Keratinocyte (primary cell): ENCODE measurements around the gene ZNF30. TPM values are rescaled to one million over a fixed set of nuclear protein-coding genes. Genes with fewer than 3 reads are reported as not detected.
"Not testable (repeated sequence)": the region's sequence is repeated elsewhere in the genome, so short reads cannot be mapped to it uniquely, and the experiment has no call there.

Experiments
- DNase-seq: peaks from one replicate; pipeline ENCODE4 v3.0.0-alpha.2; 2011; ENCODE audit warnings: low read depth, missing footprints, low spot score
- FAIRE-seq: peaks from 2 replicates; lab custom pipeline; 2011; peaks lifted over from hg19 to GRCh38; lab: Jason Lieb, UNC
- H2AFZ ChIP-seq: 2 replicates; pipeline ENCODE4 v1.6.0; 2012; ENCODE audit warnings: low read length, control low read depth, inconsistent platforms; ENCODE audit not compliant: control insufficient read depth
- H3K27ac ChIP-seq: 2 replicates; pipeline ENCODE4 v1.5.1; 2011; ENCODE audit warnings: low read length; ENCODE audit not compliant: control insufficient read depth, insufficient read depth
- H3K27me3 ChIP-seq: 3 replicates; pipeline ENCODE4 v1.6.0; 2011; ENCODE audit warnings: low read length; ENCODE audit not compliant: control insufficient read depth, insufficient read depth; ENCODE audit errors: extremely low read depth
- H3K36me3 ChIP-seq, 2 experiments: 2 replicates in 1 of 2; 3 replicates in 1 of 2; pipeline ENCODE4 v1.5.1; 2011; ENCODE audit warnings: low read length in 2 of 2, mild to moderate bottlenecking in 1 of 2; ENCODE audit not compliant: control insufficient read depth in 2 of 2, insufficient read depth in 2 of 2; ENCODE audit errors: extremely low read depth in 1 of 2
- H3K4me1 ChIP-seq: 3 replicates; pipeline ENCODE4 v1.5.1; 2011; ENCODE audit warnings: low read length; ENCODE audit not compliant: control insufficient read depth, insufficient read depth; ENCODE audit errors: extremely low read depth
- H3K4me2 ChIP-seq: 3 replicates; pipeline ENCODE4 v1.6.0; 2011; ENCODE audit warnings: low read depth, low read length; ENCODE audit not compliant: control insufficient read depth, insufficient read depth; ENCODE audit errors: extremely low read depth
- H3K4me3 ChIP-seq, 3 experiments: fragments of 200-600 bp in 1 of 3; sonication (generic) in 1 of 3; 2 replicates in 2 of 3; 3 replicates in 1 of 3; pipeline ENCODE4 v1.5.1; 2011 to 2016; ENCODE audit warnings: low read length in 3 of 3, mild to moderate bottlenecking in 3 of 3, control low read depth in 2 of 3, inconsistent platforms in 1 of 3, low read depth in 1 of 3, mixed read lengths in 1 of 3, mixed run types in 1 of 3, moderate library complexity in 1 of 3; ENCODE audit not compliant: control insufficient read depth in 2 of 3, insufficient read depth in 2 of 3; ENCODE audit errors: extremely low read depth in 1 of 3
- H3K79me2 ChIP-seq: 2 replicates; pipeline ENCODE4 v1.6.0; 2012; ENCODE audit warnings: low read length; ENCODE audit not compliant: control insufficient read depth, insufficient read depth
- H3K9ac ChIP-seq: 3 replicates; pipeline ENCODE4 v1.6.0; 2011; ENCODE audit warnings: low read length; ENCODE audit not compliant: control insufficient read depth, insufficient read depth; ENCODE audit errors: extremely low read depth
- H3K9me1 ChIP-seq: 3 replicates; pipeline ENCODE4 v1.6.0; 2011; ENCODE audit warnings: low read length; ENCODE audit not compliant: control insufficient read depth, insufficient read depth; ENCODE audit errors: extremely low read depth
- H3K9me3 ChIP-seq: 2 replicates; pipeline ENCODE4 v1.5.1; 2012; ENCODE audit warnings: low read depth, low read length; ENCODE audit not compliant: control insufficient read depth
- H4K20me1 ChIP-seq: 3 replicates; pipeline ENCODE4 v1.6.0; 2011; ENCODE audit warnings: low read length; ENCODE audit not compliant: control insufficient read depth, insufficient read depth; ENCODE audit errors: extremely low read depth
- EZH2 ChIP-seq: IDR thresholded peaks from one replicate; pipeline ENCODE4 v1.6.1; 2012; ENCODE audit warnings: inconsistent platforms, mild to moderate bottlenecking, low read length, moderate library complexity
- dilution Hi-C: fragments of 300-500 bp; cut with MboI; formaldehyde crosslinking; loops from one replicate; pipeline ENCODE4 v1.7.0; 2020; ENCODE audit warnings: low sequenced_read_pairs; ENCODE audit not compliant: extremely low pct_ligation_motif_present
- polyA plus RNA-seq, 5 experiments: library from polyadenylated mRNA; depleted of rRNA in 3 of 5; stranded (reverse) in 3 of 5; stranded (forward) in 1 of 5; unstranded in 1 of 5; fragments of >200 nt; gene quantifications; 1 replicate in 1 of 5; 2 replicates in 3 of 5; 3 replicates in 1 of 5; pipeline versions ENCODE4 v1.2.1 to v1.2.3, GENCODE V29; 2011 to 2012; ENCODE audit warnings: missing spikeins in 2 of 5, low read depth in 1 of 5, low replicate concordance in 1 of 5
- TF ChIP-seq, protein P1 (sequence below), 3 experiments: IDR thresholded peaks in 1 of 3; conservative IDR thresholded peaks in 1 of 3; optimal IDR thresholded peaks in 1 of 3; 2 replicates in 2 of 3; 3 replicates in 1 of 3; pipeline versions ENCODE3 to v1.5.1; 2011; ENCODE audit warnings: low read length in 3 of 3, mild to moderate bottlenecking in 3 of 3, moderate library complexity in 2 of 3, control low read depth in 1 of 3, inconsistent platforms in 1 of 3; ENCODE audit not compliant: insufficient read depth in 2 of 3; ENCODE audit errors: extremely low read depth in 1 of 3

ZNF30 gene
- polyA plus RNA-seq, 1 donor (not counting 4 experiments of a cell fraction or from before 2014, with no cell fraction given): 4.6 TPM

DNA sequence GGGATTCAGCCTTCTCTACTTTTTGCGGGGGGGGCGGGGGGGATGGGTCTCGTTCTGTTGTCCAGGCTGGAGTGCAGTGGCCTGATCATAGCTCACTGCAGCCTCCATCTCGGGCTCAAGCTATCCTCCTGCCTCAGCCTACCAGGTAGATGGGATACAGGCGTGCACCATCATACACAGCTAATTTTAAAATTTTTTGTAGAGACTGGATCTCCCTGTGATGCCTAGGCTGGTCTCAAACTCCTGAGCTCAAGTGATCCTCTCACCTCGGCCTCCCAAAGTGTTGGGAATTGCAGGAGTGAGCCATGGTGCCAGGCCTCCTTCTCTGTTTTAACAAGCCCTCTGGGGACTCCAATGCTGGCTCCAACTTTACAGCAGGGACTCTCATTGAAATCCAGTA is 37.9 kb downstream of the ZNF30 start:
- H3K36me3 ChIP-seq: peaks cover 0 to 3% of the 10 kb centered on the region in 2 experiments
- peaks cover 5% of the 10 kb centered on the region for H3K79me2 ChIP-seq
- no peak for TF ChIP-seq EZH2
- no peak for DNase-seq
- FAIRE-seq: no peak
- H3K9ac ChIP-seq: no peak overlapping the region
- H4K20me1 ChIP-seq: no peaks in the 10 kb centered on the region
- H3K4me2 ChIP-seq: no peak overlapping the region
- H3K4me1 ChIP-seq: peaks cover 10% of the 10 kb centered on the region
- dilution Hi-C loops: no loop called here
- no peaks in the 10 kb centered on the region for H3K27me3 ChIP-seq
- no peak overlapping the region for H3K27ac ChIP-seq
- no peak overlapping the region for H3K4me3 ChIP-seq
- H3K9me3 ChIP-seq: peaks cover 2% of the 10 kb centered on the region
- H2AFZ ChIP-seq: no peak overlapping the region
- H3K9me1 ChIP-seq: no peaks in the 10 kb centered on the region

DNA sequence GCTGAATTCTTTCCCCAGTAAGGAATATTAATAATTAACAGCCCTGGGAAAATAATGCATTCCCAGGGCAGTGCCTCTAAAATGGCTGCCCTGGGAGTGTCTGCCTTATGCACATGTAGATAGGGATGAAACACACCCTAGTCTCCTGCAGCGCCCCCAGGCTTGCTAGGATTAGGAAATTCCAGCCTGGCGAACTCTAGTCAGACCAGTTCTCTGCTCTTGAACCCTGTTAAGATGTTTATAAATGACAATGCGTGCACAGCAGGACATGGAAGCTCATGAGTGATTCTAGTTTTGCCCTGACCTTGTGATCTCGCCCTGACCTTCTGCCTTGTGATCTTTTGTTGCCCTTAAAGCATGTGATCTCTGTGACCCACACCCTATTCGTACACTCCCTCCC is 38.8 kb downstream of the ZNF30 start:
- H3K9me1 ChIP-seq, H3K9me3 ChIP-seq, H2AFZ ChIP-seq, DNase-seq, FAIRE-seq, H3K4me2 ChIP-seq, H3K27me3 ChIP-seq, H3K9ac ChIP-seq, H3K27ac ChIP-seq, dilution Hi-C loops, H3K79me2 ChIP-seq, H4K20me1 ChIP-seq, H3K4me3 ChIP-seq, H3K36me3 ChIP-seq: not testable (repeated sequence)
- H3K4me1 ChIP-seq: peaks cover 10% of the 10 kb centered on the region

DNA sequence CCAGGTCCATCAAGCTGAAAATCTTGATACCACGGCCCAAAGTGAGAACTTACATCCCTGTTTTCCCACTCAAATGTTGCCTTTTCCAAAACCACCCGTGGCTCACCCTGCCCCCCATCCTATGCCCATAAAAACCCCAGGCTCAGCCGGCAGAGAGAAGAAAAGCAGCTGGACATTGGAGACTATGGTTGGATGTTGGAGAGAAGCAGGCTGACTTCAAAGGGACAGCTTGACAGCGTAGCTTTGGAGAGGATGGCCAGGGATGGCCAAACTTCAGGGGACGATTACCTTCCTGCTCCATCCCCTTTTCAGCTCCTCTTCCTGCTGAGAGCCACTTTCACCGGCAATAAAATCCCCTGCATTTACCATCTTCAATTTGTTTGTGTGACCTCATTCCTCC is 40.8 kb downstream of the ZNF30 start:
- Histone ChIP-seq H3K4me1 (peaks cover 8% of the 10 kb centered on the region), H3K4me3 (no peak overlapping the region), H3K36me3 (no peaks in the 10 kb centered on the region), H3K9ac (no peak overlapping the region), H3K4me2 (no peak overlapping the region), H3K27me3 (no peaks in the 10 kb centered on the region), H3K9me3 (peaks cover 2% of the 10 kb centered on the region), H3K27ac (no peak overlapping the region), H4K20me1 (no peaks in the 10 kb centered on the region), H2AFZ (no peak overlapping the region), H3K9me1 (no peaks in the 10 kb centered on the region), H3K79me2 (peaks cover 3% of the 10 kb centered on the region)
- TF ChIP-seq, protein P1, sequence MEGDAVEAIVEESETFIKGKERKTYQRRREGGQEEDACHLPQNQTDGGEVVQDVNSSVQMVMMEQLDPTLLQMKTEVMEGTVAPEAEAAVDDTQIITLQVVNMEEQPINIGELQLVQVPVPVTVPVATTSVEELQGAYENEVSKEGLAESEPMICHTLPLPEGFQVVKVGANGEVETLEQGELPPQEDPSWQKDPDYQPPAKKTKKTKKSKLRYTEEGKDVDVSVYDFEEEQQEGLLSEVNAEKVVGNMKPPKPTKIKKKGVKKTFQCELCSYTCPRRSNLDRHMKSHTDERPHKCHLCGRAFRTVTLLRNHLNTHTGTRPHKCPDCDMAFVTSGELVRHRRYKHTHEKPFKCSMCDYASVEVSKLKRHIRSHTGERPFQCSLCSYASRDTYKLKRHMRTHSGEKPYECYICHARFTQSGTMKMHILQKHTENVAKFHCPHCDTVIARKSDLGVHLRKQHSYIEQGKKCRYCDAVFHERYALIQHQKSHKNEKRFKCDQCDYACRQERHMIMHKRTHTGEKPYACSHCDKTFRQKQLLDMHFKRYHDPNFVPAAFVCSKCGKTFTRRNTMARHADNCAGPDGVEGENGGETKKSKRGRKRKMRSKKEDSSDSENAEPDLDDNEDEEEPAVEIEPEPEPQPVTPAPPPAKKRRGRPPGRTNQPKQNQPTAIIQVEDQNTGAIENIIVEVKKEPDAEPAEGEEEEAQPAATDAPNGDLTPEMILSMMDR (optimal IDR thresholded peaks at IDR 0.05 in 1 of 3, IDR thresholded peaks at IDR 0.05 in 1 of 3, conservative IDR thresholded peaks at IDR 0.05 in 1 of 3; ENCODE audit: extremely low read depth in 1 of 3, insufficient read depth in 2 of 3, low read length in 3 of 3): no peak
- no peak for TF ChIP-seq EZH2
- FAIRE-seq (no peak), DNase-seq (no peak)
- dilution Hi-C loops: no loop called here
